IMR-90 (cell line): ENCODE measurements around the gene LRRC8E. TPM values are rescaled to one million over a fixed set of nuclear protein-coding genes. Genes with fewer than 3 reads are reported as not detected.
A peak's percentile ranks its signal among the peaks of the same experiment; 100 is the strongest.

Experiments used
- ATAC-seq: fragments of 200-7000 bp; cut with Tn5 transposase; 2 replicates; pipeline ENCODE4 v1.9.1; 2020; ENCODE audit warnings: low read depth, mild to moderate bottlenecking, moderate library complexity
- BruUV-seq: library from RNA; stranded (reverse); fragments of 400-500 nt; replicated peaks from 2 replicates; lab custom pipeline; 2021; lab: Mats Ljungman, UMichigan
- CTCF ChIA-PET: fragments of 300-600 bp; formaldehyde crosslinking; extraction: SDS; loops from one replicate; lab custom pipeline; 2021; ENCODE audit warnings: antibody characterized with exemption; lab: Yijun Ruan, JAX
- POLR2A ChIA-PET: fragments of 300-600 bp; sonication (Branson Sonifier 250); formaldehyde crosslinking; loops from one replicate; lab custom pipeline; 2022; ENCODE audit warnings: antibody characterized with exemption; ENCODE audit not compliant: unreplicated experiment; lab: Charles Lee
- DNase-seq: peaks from one replicate; pipeline ENCODE4 v3.0.0; 2013
- H2AFZ ChIP-seq: replicated peaks from 2 replicates; pipeline ENCODE3; 2013; ENCODE audit warnings: low read length, mild to moderate bottlenecking; ENCODE audit not compliant: poor library complexity
- H2AK5ac ChIP-seq: 2 replicates; pipeline ENCODE4 v1.6.1; 2013; ENCODE audit warnings: low read depth, low read length, inconsistent platforms
- H2AK9ac ChIP-seq: replicated peaks from 2 replicates; pipeline ENCODE3; 2013; ENCODE audit warnings: mild to moderate bottlenecking, low read depth, low read length, moderate library complexity; ENCODE audit not compliant: poor library complexity
- H2BK120ac ChIP-seq: 2 replicates; pipeline ENCODE4 v1.6.1; 2013; ENCODE audit warnings: low read depth, low read length, inconsistent platforms
- H2BK15ac ChIP-seq: 3 replicates; pipeline ENCODE4 v1.6.1; 2013; ENCODE audit warnings: low read depth, low read length, inconsistent platforms
- H2BK20ac ChIP-seq: 2 replicates; pipeline ENCODE4 v1.6.1; 2013; ENCODE audit warnings: low read depth, mild to moderate bottlenecking, inconsistent platforms, low read length, moderate library complexity
- H2BK5ac ChIP-seq: 2 replicates; pipeline ENCODE4 v1.6.1; 2013; ENCODE audit warnings: mild to moderate bottlenecking, low read depth, low read length, inconsistent platforms; ENCODE audit not compliant: poor library complexity, severe bottlenecking
- H3K14ac ChIP-seq: replicated peaks from 2 replicates; pipeline ENCODE4 v1.6.1; 2013; ENCODE audit warnings: low read depth, low read length, inconsistent platforms
- H3K18ac ChIP-seq: 2 replicates; pipeline ENCODE4 v1.6.1; 2013; ENCODE audit warnings: low read depth, low read length, control low read depth
- H3K23ac ChIP-seq: 2 replicates; pipeline ENCODE4 v1.6.1; 2013; ENCODE audit warnings: low read depth, low read length, inconsistent platforms
- H3K27ac ChIP-seq: 2 replicates; pipeline ENCODE4 v1.5.1; 2013; ENCODE audit warnings: mild to moderate bottlenecking, control low read depth, low read length; ENCODE audit not compliant: insufficient read depth
- H3K27me3 ChIP-seq: 2 replicates; pipeline ENCODE4 v1.6.1; 2013; ENCODE audit warnings: low read length; ENCODE audit not compliant: control insufficient read depth, insufficient read depth
- H3K36me3 ChIP-seq: 2 replicates; pipeline ENCODE4 v1.6.1; 2013; ENCODE audit warnings: low read length, mixed read lengths; ENCODE audit not compliant: control insufficient read depth, insufficient read depth
- H3K4ac ChIP-seq: 2 replicates; pipeline ENCODE4 v1.6.1; 2013; ENCODE audit warnings: low read depth, low read length, inconsistent platforms
- H3K4me1 ChIP-seq: 2 replicates; pipeline ENCODE4 v1.6.1; 2013; ENCODE audit warnings: low read length, mixed read lengths; ENCODE audit not compliant: control insufficient read depth, insufficient read depth
- H3K4me2 ChIP-seq: 2 replicates; pipeline ENCODE4 v1.6.1; 2013; ENCODE audit warnings: low read depth, mild to moderate bottlenecking, control low read depth, low read length, moderate library complexity
- H3K4me3 ChIP-seq: 2 replicates; pipeline ENCODE4 v1.5.1; 2013; ENCODE audit warnings: low read depth, mild to moderate bottlenecking, control low read depth, low read length, moderate library complexity; ENCODE audit not compliant: insufficient read depth
- H3K56ac ChIP-seq: 2 replicates; pipeline ENCODE4 v1.6.1; 2013; ENCODE audit warnings: low read length, inconsistent platforms; ENCODE audit not compliant: insufficient read depth; ENCODE audit errors: extremely low read depth
- H3K79me1 ChIP-seq, 2 experiments: 2 replicates each; pipeline ENCODE4 v1.6.1; 2013; ENCODE audit warnings: low read length in 2 of 2, inconsistent platforms in 1 of 2, low read depth in 1 of 2
- H3K9ac ChIP-seq: 2 replicates; pipeline ENCODE4 v1.6.1; 2013; ENCODE audit warnings: low read depth, low read length, control low read depth
- H3K9me1 ChIP-seq: 2 replicates; pipeline ENCODE4 v1.6.1; 2013; ENCODE audit warnings: low read length, inconsistent platforms; ENCODE audit not compliant: insufficient read depth
- H3K9me3 ChIP-seq: 2 replicates; pipeline ENCODE4 v1.6.1; 2013; ENCODE audit warnings: low read length; ENCODE audit not compliant: control insufficient read depth, insufficient read depth
- H4K20me1 ChIP-seq: 2 replicates; pipeline ENCODE4 v1.6.1; 2013; ENCODE audit warnings: low read length, inconsistent platforms; ENCODE audit not compliant: insufficient read depth
- H4K5ac ChIP-seq: 2 replicates; pipeline ENCODE4 v1.6.1; 2013; ENCODE audit warnings: mild to moderate bottlenecking, low read depth, low read length, control low read depth
- H4K8ac ChIP-seq, 2 experiments: 2 replicates each; pipeline ENCODE4 v1.6.1; 2013; ENCODE audit warnings: low read depth in 2 of 2, low read length in 2 of 2, control low read depth in 1 of 2, inconsistent platforms in 1 of 2
- H4K91ac ChIP-seq: 2 replicates; pipeline ENCODE4 v1.6.1; 2013; ENCODE audit warnings: low read depth, low read length, inconsistent platforms; ENCODE audit not compliant: insufficient read depth
- BHLHE40 ChIP-seq: fragments of 150-350 bp; IDR thresholded peaks from 2 replicates; pipeline ENCODE4 v1.6.1; 2016; ENCODE audit warnings: mild to moderate bottlenecking, low read depth, low read length
- CTCF ChIP-seq: conservative IDR thresholded peaks from 2 replicates; pipeline ENCODE4 v1.5.1; 2012; ENCODE audit warnings: mild to moderate bottlenecking, low read depth, low read length, improper control_type of control experiment
- FOS ChIP-seq: fragments of 150-350 bp; IDR thresholded peaks from 2 replicates; pipeline ENCODE4 v1.6.1; 2016; ENCODE audit warnings: low read depth, low read length
- MAFK ChIP-seq: IDR thresholded peaks from 2 replicates; pipeline ENCODE4 v1.6.1; 2012; ENCODE audit warnings: low read depth, low read length, improper control_type of control experiment
- MAZ ChIP-seq: IDR thresholded peaks from 2 replicates; pipeline ENCODE4 v1.6.1; 2012; ENCODE audit warnings: low read depth, mild to moderate bottlenecking, low read length, improper control_type of control experiment, moderate library complexity, borderline replicate concordance
- MXI1 ChIP-seq: IDR thresholded peaks from 2 replicates; pipeline ENCODE4 v1.6.1; 2012; ENCODE audit warnings: low read depth, mild to moderate bottlenecking, low read length, moderate library complexity, borderline replicate concordance
- NFE2L2 ChIP-seq: fragments of 150-350 bp; IDR thresholded peaks from 2 replicates; pipeline ENCODE4 v1.6.1; 2016; ENCODE audit warnings: low read depth, mild to moderate bottlenecking, low read length
- RCOR1 ChIP-seq: IDR thresholded peaks from 2 replicates; pipeline ENCODE4 v1.6.1; 2012; ENCODE audit warnings: mild to moderate bottlenecking, low read length, improper control_type of control experiment; ENCODE audit not compliant: insufficient replicate concordance
- RFX5 ChIP-seq: IDR thresholded peaks from 2 replicates; pipeline ENCODE4 v1.8.0; 2012; ENCODE audit warnings: low read depth, mild to moderate bottlenecking, low read length, moderate library complexity
- SMC3 ChIP-seq: fragments of 150-350 bp; IDR thresholded peaks from 2 replicates; pipeline ENCODE4 v1.6.1; 2016; ENCODE audit warnings: low read depth, mild to moderate bottlenecking, antibody characterized with exemption, low read length, moderate library complexity
- USF2 ChIP-seq: fragments of 150-350 bp; IDR thresholded peaks from 2 replicates; pipeline ENCODE4 v1.6.1; 2017; ENCODE audit warnings: mild to moderate bottlenecking, antibody characterized with exemption, low read length, low read depth
- WGBS, 2 experiments: methylation state at CpG; one replicate each; pipeline versions ENCODE4 v1.1.5 to v1.1.7; 2013; ENCODE audit warnings: missing lambda C conversion rate in 2 of 2; ENCODE audit not compliant: insufficient read length in 1 of 2; ENCODE audit errors: extremely low coverage in 2 of 2; 5-methylcytosine and 5-hydroxymethylcytosine counted together
- dilution Hi-C: fragments of 300-500 bp; cut with HindIII; formaldehyde crosslinking; loops from one replicate; pipeline ENCODE4 v1.14.3; 2018; ENCODE audit warnings: low sequenced_read_pairs; ENCODE audit not compliant: unreplicated experiment
- in situ Hi-C: fragments of 300-500 bp; cut with MboI; formaldehyde crosslinking; loops from 3 replicates; pipeline ENCODE4 v1.14.3; 2019; ENCODE audit warnings: low sequenced_read_pairs, inconsistent platforms, mixed read lengths
- intact Hi-C: fragments of 100-400 bp; cut with micrococcal nuclease; formaldehyde crosslinking; loops from 2 replicates; pipeline ENCODE4 v1.10.0; 2022
- polyA plus RNA-seq, 3 experiments: library from polyadenylated mRNA; depleted of rRNA; stranded (reverse); fragments of >200 nt; gene quantifications; 2 replicates each; pipeline ENCODE4 v1.2.3, GENCODE V29; 2012; ENCODE audit warnings: low replicate concordance in 1 of 3
- total RNA-seq: library from RNA; depleted of rRNA; stranded (reverse); fragments of >200 nt; gene quantifications from 2 replicates; pipeline ENCODE4 v1.2.3, GENCODE V29; 2012

The LRRC8E gene
- total and polyA plus RNA-seq, 2 of the 4 experiments (the other 2 are of a cell fraction) = 6.4 to 7.2 TPM

GRCh38 chr19:7861619-7862412, 26.5 kb upstream of the LRRC8E start (continued):
- no peak for TF ChIP-seq SMC3

GRCh38 chr19:7862413-7862951, 25.8 kb upstream of the LRRC8E start:
- dilution Hi-C loops (no loop called here), intact Hi-C loops (no loop called here), in situ Hi-C loops (no loop called here)
- no TSS peak for BruUV-seq
- H2AK5ac ChIP-seq = no peak overlapping the region
- no peak overlapping the region for H2BK120ac ChIP-seq
- H2BK5ac ChIP-seq = no peak overlapping the region
- no peak overlapping the region for H3K9ac ChIP-seq
- H3K4me2 ChIP-seq = peak overlapping the region; percentile 72
- 9% methylated on average over 15 of the region's 67 CpGs; no CpG with 5 or more reads in 1 of the 2 experiments for WGBS, 2 experiments
- H2AK9ac ChIP-seq = peak overlapping the region; percentile 84
- H3K23ac ChIP-seq = no peak overlapping the region
- ChIA-PET POLR2A (no interaction called here), CTCF (interaction anchor here (0.5 to 0.9 kb wide), 2 partner anchors 10 to 206 kb away, joined by 3 to 7 read pairs; no protein-coding TSS in a partner anchor)
- no peaks in the 10 kb centered on the region for H3K9me3 ChIP-seq
- peaks cover 2% of the 10 kb centered on the region; the same call in 1 of the 2 replicates for H3K36me3 ChIP-seq
- H3K14ac ChIP-seq = no peak overlapping the region
- peaks cover 6% of the 10 kb centered on the region; the same call in 1 of the 2 replicates for H3K27me3 ChIP-seq
- H3K4me1 ChIP-seq = peaks cover 3% of the 10 kb centered on the region; the same call in 1 of the 2 replicates
- DNase-seq (peak; percentile 34), ATAC-seq (peak; percentile 81)
- H3K18ac ChIP-seq = no peak overlapping the region
- H4K8ac ChIP-seq = no peak overlapping the region
- no peak overlapping the region for H3K27ac ChIP-seq
- H3K79me1 ChIP-seq = no peaks in the 10 kb centered on the region
- H4K5ac ChIP-seq = no peak overlapping the region
- H4K20me1 ChIP-seq = 0 out of 2 replicates have a peak, but pooled peaks cover 7% of the 10 kb centered on the region
- no peak overlapping the region for H4K91ac ChIP-seq
- no peak overlapping the region for H2BK15ac ChIP-seq
- H3K4me3 ChIP-seq = peak overlapping the region; percentile 21; the same call in 1 of the 2 replicates
- no peak overlapping the region for H2BK20ac ChIP-seq
- H3K56ac ChIP-seq = no peak overlapping the region
- no peak overlapping the region for H3K4ac ChIP-seq
- H2AFZ ChIP-seq = peak overlapping the region; percentile 80
- no peaks in the 10 kb centered on the region for H3K9me1 ChIP-seq
- TF ChIP-seq MXI1 (no peak), USF2 (no peak), RCOR1 (no peak), BHLHE40 (no peak), MAFK (no peak), NFE2L2 (no peak), MAZ (no peak), RFX5 (no peak), FOS (no peak), CTCF (no peak)
